ENCODE measurements around the gene OR4S1. TPM values are rescaled to one million over a fixed set of nuclear protein-coding genes. Genes with fewer than 3 reads are reported as not detected.

Gene OR4S1, protein sequence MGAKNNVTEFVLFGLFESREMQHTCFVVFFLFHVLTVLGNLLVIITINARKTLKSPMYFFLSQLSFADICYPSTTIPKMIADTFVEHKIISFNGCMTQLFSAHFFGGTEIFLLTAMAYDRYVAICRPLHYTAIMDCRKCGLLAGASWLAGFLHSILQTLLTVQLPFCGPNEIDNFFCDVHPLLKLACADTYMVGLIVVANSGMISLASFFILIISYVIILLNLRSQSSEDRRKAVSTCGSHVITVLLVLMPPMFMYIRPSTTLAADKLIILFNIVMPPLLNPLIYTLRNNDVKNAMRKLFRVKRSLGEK
- total RNA-seq (ENCODE audit: low replicate concordance), result not detected in 2 replicates

DNA sequence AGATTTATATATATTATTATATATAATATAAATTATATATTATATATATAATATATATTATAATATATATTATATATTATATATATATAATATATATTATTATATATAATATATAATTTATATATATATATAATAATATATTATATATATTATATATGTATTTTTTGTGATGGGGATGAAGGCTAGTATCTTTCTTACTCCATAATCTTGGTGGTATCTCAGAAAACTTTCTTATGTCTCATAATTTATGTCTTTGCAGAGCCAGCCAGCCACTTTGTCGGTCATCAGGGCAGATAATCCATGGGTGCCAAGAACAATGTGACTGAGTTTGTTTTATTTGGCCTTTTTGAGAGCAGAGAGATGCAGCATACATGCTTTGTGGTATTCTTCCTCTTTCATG, at the start of gene OR4S1:
OR4S1 (plus strand) TSS at position 301 of the 400 bp plus-strand sequence; CDS start at position 301, 0 bp downstream.

DNA sequence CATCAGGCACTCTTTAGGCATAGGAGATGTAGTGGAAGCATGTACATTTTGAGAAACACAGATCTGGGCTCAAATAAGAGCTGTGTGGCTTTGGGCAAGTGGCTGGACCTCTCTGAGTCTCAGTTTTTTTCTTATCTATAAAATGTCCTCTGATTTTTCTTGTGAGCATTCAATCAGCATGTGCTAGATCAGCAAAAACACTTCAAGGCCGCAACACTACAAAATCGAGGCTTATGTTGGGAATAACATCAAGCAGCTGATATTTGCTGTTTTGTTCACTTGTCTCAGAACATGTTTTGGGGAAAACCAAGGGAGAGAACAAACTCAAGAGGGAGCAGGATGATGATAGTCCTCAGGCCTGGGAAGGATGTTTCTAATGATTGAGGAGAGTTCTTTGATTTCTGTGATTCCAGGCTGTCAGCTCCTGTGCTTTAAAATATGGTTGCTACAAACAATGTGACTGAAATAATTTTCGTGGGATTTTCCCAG, 42.6 kb upstream of the OR4S1 start, which contains the start of gene OR4X1:
OR4X1 (plus strand) TSS at position 439 of the 489 bp plus-strand sequence; CDS start at position 439, 0 bp downstream.

DNA sequence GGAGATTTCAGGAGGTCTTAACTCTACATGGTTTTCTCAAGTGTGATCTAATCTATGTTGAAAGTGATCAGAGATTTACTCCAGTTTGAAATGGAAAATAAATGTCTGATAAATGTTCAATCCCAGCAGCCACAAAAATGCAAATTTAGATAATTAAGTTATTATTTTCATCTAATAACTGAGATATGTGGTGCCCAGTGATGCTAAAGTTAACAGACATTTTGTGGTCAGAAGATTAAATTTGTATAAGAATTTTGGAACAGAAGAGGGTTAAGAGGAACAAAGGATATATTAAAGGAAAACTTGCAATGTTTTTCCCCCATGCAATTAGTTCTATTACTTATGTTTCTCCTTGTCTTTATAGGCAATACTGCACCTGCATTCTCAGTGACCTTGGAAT, 18.6 kb downstream of the OR4S1 start, which contains the start of gene OR4C3:
OR4C3 (plus strand) TSS at position 301 of the 400 bp plus-strand sequence. CDS start 102 bp downstream, outside the sequence.

Other genes starting within 250 kb of the OR4S1 start
- not detected in 2 replicates for gene OR4B1, start 89.4 kb upstream of the OR4S1 start, total RNA-seq (ENCODE audit: low replicate concordance)
- gene OR4X2, start 61.1 kb upstream of the OR4S1 start, total RNA-seq (ENCODE audit: low replicate concordance), result not detected in 2 replicates
- not detected in 2 replicates for gene OR4X1, start 42.4 kb upstream of the OR4S1 start, total RNA-seq (ENCODE audit: low replicate concordance)
- gene OR4C3, start 18.7 kb downstream of the OR4S1 start, total RNA-seq (ENCODE audit: low replicate concordance), result not detected in 2 replicates
- not detected in 2 replicates for gene OR4C5, start 60.2 kb downstream of the OR4S1 start, total RNA-seq (ENCODE audit: low replicate concordance)
- gene OR4A47, start 182.6 kb downstream of the OR4S1 start, total RNA-seq (ENCODE audit: low replicate concordance), result not detected in 2 replicates